Subcutaneous adipose tissue (tissue), 4 donors: ENCODE results near the gene CMTR2. TPM values are rescaled to one million over a fixed set of nuclear protein-coding genes. Genes with fewer than 3 reads are reported as not detected.

Experiments used
- total RNA-seq, 4 donors: library from RNA; depleted of rRNA; stranded (reverse); fragments of >200 nt; gene quantifications; one replicate each; pipeline ENCODE4 v1.1.0, GENCODE V29; 2016
- TF ChIP-seq, protein P1 (sequence below): fragments of 450-650 bp; IDR thresholded peaks from one replicate; pipeline ENCODE4 v1.5.1; 2016; ENCODE audit warnings: low read depth, mild to moderate bottlenecking, control low read depth, antibody characterized with exemption, moderate library complexity

The CMTR2 gene
- total RNA-seq, 4 donors from 2014 or later, result 18.3 to 34.2 (median 24.9) TPM

DNA sequence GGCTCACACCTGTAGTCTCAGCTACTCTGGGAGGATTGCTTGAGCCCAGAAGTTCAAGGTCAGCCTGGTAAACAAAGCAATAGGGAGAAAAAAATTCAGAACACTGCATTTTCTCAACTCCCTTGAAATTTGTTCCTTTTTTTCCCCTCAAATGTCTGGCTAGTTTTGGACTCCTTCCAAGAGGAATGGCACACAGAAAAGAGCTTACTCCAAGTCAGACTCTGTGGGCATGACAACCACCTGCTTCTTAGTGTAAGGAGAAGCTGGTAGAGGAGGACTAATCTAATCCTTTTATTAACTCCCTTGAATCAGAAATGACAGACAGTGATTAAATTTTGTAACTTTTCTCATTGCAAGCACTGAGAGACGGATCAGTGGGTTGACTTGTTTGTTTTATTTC, 30.8 kb downstream of the CMTR2 start:
- TF ChIP-seq, protein P1, sequence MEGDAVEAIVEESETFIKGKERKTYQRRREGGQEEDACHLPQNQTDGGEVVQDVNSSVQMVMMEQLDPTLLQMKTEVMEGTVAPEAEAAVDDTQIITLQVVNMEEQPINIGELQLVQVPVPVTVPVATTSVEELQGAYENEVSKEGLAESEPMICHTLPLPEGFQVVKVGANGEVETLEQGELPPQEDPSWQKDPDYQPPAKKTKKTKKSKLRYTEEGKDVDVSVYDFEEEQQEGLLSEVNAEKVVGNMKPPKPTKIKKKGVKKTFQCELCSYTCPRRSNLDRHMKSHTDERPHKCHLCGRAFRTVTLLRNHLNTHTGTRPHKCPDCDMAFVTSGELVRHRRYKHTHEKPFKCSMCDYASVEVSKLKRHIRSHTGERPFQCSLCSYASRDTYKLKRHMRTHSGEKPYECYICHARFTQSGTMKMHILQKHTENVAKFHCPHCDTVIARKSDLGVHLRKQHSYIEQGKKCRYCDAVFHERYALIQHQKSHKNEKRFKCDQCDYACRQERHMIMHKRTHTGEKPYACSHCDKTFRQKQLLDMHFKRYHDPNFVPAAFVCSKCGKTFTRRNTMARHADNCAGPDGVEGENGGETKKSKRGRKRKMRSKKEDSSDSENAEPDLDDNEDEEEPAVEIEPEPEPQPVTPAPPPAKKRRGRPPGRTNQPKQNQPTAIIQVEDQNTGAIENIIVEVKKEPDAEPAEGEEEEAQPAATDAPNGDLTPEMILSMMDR, result no peak

DNA sequence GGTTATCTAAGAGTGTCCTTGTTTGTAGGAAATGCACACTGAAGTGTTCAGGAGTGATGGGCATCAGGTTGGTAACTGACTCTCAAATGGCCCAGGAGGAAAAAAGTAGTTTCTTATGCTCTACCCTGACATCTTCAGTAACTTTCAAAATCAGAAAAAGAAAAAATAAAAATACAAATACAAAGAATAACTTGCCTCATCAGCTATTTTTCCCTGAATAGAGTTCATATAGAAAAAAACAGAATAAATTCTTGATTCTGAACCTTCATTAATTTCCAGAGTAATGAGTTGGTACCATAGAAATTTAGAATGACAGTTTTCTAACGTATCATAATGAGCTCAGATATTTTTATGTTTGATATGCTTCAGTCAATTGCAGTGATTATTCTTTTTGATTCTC, 31.4 kb downstream of the CMTR2 start:
- TF ChIP-seq, protein P1, result no peak

DNA sequence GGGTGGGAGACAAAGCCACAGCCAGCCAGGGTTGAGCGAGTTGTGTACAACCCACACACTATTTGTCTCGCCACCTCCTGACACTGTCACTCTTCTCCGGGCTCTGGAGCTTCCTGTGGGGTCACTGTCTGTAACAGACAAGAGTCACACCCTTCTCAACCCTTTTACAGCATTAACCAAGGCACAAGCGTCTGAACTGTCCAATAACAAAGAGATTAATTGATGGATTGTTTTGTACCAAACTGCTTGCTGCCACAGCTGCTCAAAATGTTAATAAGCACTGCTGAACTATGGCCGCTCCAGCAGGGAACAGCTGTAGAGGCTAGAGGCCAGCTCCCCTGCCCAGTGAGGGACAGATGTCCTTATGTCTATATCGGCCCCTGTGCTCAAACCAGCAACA, 33.5 kb downstream of the CMTR2 start:
- TF ChIP-seq, protein P1, result no peak

DNA sequence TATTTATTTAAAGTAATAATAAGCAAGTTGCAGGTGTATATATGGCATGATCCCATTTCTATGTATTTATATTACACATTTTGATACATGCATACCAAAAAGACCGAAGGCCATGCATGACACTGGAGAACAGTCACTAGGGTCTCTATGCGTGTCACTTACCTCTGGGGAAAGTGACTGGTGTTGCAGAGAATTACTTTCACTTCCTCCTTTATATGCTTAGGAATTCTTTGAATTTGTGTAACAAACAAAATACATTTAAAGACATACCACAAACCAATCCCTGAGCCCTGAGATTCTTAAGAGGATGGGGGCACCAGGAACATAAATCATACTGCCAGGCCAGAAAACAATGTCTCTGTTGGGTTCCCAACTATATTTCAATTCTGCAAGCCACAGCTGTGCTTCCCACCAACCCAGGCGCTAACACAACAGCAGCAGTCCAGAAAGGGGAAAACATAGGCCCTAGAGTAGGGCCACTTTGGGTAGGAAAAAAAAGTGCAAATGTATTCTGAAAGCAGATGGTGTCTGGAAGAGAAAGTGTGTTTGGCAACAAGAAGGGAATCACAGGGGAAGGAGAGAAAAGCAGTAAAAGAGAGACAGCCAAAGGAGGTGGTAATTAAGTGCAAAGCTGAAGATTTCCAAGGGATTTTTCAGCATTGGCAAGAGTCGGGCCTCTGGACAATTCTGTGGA, 34.2 kb downstream of the CMTR2 start:
- TF ChIP-seq, protein P1, result no peak

- TF ChIP-seq, protein P1, result no peak
These were observed 38.6 kb downstream of the CMTR2 start for GRCh38 chr16:71250461-71251235.

DNA sequence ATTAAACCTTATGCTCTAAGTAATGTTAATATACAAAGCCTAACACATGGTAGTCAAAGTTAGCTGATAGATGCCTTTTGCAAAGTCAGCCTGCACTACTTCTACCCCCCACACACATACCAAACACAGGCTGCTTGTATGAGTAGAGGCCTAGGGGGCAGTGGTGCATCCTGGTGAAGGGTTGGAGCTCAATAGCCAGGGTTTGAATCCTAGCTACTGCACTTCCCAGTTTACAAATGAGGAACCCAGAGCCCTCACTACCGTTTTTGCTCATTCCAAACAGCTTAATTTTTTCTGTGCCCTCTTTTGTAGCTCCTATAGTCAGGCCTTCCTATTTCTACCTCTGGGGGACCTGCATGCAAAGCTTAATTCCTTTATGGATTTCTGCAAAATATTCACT, 39.8 kb downstream of the CMTR2 start:
- TF ChIP-seq, protein P1, result no peak

DNA sequence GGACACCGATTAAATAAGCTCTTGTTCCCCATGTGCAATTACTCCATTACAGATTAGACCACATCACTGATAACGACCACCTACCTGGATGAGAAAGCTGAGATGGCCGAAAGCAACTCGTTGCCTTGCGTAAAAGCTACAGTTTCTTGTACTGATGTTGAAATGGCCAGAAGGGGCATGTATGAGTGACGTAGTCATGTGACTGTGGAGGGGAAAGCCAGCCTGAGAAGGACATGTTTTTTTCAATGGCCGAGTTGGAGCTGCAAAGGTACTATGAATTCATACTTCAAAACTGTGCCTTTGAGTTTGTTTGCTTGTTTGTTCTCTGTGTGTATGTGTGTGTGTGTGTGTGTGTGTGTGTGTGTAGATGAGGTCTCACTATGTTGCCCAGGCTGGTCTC, 41.7 kb downstream of the CMTR2 start:
- TF ChIP-seq, protein P1, result no peak
